Tibial nerve (tissue), 4 donors: ENCODE measurements around the gene AQP12A.

ENCODE experiments used
- EP300 ChIP-seq, 2 donors: sonication (generic); formaldehyde crosslinking; IDR thresholded peaks; one replicate each; pipeline ENCODE4 v1.6.1; 2017; ENCODE audit warnings: antibody characterized with exemption in 2 of 2, mild to moderate bottlenecking in 1 of 2
- POLR2A ChIP-seq, 2 donors: fragments of 450-650 bp; IDR thresholded peaks; one replicate each; pipeline ENCODE4 v1.6.1; 2017; ENCODE audit warnings: antibody characterized with exemption in 2 of 2, mild to moderate bottlenecking in 2 of 2, moderate library complexity in 2 of 2
- TF ChIP-seq, protein P1 (sequence below), 5 experiments: fragments of 200-600 bp in 3 of 5; fragments of 450-650 bp in 2 of 5; sonication (generic) in 3 of 5; IDR thresholded peaks; one replicate each; pipeline ENCODE4 v1.5.1; 2016 to 2019; ENCODE audit warnings: antibody characterized with exemption in 5 of 5, mild to moderate bottlenecking in 3 of 5, moderate library complexity in 2 of 5

- TF ChIP-seq, protein P1, sequence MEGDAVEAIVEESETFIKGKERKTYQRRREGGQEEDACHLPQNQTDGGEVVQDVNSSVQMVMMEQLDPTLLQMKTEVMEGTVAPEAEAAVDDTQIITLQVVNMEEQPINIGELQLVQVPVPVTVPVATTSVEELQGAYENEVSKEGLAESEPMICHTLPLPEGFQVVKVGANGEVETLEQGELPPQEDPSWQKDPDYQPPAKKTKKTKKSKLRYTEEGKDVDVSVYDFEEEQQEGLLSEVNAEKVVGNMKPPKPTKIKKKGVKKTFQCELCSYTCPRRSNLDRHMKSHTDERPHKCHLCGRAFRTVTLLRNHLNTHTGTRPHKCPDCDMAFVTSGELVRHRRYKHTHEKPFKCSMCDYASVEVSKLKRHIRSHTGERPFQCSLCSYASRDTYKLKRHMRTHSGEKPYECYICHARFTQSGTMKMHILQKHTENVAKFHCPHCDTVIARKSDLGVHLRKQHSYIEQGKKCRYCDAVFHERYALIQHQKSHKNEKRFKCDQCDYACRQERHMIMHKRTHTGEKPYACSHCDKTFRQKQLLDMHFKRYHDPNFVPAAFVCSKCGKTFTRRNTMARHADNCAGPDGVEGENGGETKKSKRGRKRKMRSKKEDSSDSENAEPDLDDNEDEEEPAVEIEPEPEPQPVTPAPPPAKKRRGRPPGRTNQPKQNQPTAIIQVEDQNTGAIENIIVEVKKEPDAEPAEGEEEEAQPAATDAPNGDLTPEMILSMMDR (IDR thresholded peaks at IDR 0.05), result no peak
- TF ChIP-seq EP300 (IDR thresholded peaks at IDR 0.05) (no peak), POLR2A (IDR thresholded peaks at IDR 0.05) (no peak)
Observed at GRCh38 chr2:240687741-240688552, 3.7 kb upstream of the AQP12A start.
